Left hindlimb (tissue), 1 donor: ENCODE results near the gene ARPC4.

Experiments used
- DNase-seq: peaks from one replicate; pipeline ENCODE4 v3.0.0-alpha.2; 2018

The ARPC4 gene

GRCh38 chr3:9793161-9793781 is 389 bp downstream of the ARPC4 start:
- no peak for DNase-seq

- DNase-seq, result no peak
Observed at GRCh38 chr3:9794400-9794799, 1.5 kb downstream of the ARPC4 start.

GRCh38 chr3:9795207-9795606 is 2.3 kb downstream of the ARPC4 start:
- no peak for DNase-seq

GRCh38 chr3:9797196-9797945 is 4.5 kb downstream of the ARPC4 start:
- no peak for DNase-seq

DNA sequence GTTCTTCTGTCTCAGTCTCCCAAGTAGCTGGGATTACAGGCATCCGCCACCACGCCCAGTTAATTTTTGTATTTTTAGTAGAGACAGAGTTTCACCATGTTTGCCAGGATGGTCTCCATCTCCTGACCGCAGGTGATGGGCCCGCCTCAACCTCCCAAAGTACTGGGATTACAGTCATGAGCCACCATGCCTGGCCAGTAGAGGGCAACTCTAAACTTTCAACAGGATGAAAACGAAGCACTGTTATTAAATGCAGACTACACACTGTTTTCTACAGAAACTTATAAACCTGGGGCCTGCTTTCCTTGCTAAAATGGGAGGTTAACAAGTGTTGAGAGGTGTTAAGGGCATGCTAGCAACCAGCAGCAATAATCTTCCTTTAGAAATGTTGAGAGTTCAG is 7.6 kb downstream of the ARPC4 start:
- no peak for DNase-seq

- no peak for DNase-seq
Observed at GRCh38 chr3:9803494-9803893, 10.6 kb downstream of the ARPC4 start.

- no peak for DNase-seq
Observed at GRCh38 chr3:9804996-9805395, 12.1 kb downstream of the ARPC4 start.

GRCh38 chr3:9806137-9806536 is 13.3 kb downstream of the ARPC4 start:
- no peak for DNase-seq

GRCh38 chr3:9806688-9807589 is 14.1 kb downstream of the ARPC4 start:
- no peak for DNase-seq

GRCh38 chr3:9807981-9808344 is 15.1 kb downstream of the ARPC4 start:
- no peak for DNase-seq

DNA sequence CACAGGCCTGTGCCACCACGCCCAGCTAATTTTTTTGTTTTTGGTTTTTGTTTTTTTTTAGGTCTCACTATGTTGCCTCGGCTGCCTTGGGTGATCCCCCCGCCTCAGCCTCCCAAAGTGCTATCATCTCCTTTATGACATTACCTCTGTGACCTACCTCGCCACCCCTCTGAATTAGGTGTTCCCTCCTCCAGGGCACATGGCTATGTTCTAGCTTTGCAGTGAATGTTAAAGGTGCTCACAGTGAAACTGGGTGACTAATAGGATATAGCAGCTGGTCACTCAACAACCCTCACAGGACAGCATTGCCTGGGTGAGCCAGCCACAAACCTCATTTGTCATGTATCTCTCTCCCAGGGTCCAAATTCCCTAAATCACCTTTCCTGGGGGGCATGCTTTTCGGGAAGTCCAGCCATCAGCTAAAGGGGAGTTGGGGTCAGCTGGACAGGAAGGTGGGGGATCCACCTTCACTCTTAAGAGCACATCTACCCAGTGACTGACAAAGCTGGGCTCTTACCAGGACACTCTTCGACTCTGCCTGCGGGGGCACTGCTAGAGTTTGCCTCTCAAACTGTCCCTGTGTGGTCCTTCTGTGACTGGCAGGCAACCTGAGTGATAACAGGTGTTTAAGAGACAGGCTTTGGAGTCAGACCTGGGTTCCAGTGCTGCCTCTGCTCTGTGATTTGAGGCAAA is 15.6 kb downstream of the ARPC4 start:
- no peak for DNase-seq

DNA sequence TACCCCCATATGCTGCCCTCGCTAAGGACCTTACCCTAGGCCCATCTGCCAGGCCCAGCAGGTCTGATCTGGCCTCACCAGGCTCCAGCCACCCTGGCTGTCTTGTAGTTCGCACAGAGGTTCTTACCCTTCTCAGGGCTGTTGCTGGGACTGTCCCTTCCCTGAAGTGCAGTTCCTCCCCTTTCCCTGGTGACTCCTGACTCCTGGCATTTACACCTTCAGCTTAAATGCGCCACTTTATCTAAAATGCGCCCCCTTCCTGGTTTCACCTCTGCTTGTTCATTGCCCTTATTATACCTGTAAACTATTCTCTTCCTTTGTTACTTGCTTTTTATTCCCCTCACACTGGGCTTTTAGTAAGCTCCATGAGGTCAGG is 16.3 kb downstream of the ARPC4 start:
- no peak for DNase-seq

DNA sequence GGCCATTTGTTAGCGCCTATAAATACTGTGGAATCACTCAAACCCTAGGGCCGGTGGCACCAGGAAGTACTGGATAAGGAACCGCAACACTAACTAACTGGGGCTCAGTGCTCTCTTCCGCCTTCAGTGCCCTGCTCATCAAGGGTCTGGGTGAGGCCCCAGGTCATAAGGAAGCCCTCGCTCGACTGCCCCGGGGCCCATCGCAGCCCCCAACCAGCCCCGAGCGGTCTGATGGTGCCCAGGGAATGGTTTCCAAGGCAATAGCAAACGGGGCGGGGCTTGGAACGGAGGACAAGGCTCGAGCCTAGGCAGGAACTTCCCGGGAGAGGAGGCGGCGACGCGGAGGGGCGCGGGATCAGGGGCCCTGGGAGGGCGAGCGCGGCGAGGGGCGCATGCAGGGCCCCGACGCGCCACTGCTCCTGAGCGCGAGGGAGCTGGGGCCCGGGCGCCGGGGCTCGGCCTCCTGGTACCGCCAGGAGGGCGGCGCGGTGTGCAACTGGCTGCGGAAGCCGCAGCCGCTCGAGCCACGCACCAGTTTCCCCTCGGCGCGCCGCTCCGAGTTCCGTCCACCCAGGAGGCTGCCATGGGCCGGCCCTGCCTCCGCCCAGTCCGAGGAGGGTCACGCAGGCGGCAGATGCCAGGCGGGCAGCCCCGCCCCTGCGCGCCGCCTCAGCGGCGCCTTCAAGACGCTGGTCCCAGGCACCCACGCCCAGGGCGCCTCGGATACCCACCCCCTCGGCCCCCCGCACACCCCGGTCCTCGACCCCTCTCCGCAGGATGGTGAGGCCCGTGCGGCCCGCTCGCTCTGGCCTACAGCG is 16.9 kb downstream of the ARPC4 start, which contains the start of gene TTLL3:
Gene TTLL3, plus strand, starts transcription at position 648 of the 818 bp plus-strand sequence. CDS start 400 bp downstream, outside the sequence.
- peak; percentile 78 for DNase-seq

DNA sequence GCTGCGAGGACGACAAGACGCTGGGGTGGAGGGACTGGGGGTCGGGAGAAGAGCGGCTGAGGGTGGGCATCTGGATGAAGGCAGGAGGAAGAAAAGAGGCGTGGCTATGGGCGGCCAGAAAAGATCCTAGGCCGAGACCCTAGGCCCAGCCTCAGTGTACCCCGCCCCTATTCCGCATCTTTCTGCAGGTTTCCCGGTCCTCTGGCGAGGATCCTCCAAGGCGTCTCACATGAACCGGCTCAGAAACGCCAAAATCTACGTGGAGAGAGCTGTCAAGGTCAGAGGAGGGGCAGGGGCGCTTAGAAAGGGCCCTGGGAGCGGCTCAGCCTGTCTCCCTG is 17.5 kb downstream of the ARPC4 start:
- DNase-seq, result no peak

- no peak for DNase-seq
Observed at GRCh38 chr3:9810846-9811245, 18.0 kb downstream of the ARPC4 start.

DNA sequence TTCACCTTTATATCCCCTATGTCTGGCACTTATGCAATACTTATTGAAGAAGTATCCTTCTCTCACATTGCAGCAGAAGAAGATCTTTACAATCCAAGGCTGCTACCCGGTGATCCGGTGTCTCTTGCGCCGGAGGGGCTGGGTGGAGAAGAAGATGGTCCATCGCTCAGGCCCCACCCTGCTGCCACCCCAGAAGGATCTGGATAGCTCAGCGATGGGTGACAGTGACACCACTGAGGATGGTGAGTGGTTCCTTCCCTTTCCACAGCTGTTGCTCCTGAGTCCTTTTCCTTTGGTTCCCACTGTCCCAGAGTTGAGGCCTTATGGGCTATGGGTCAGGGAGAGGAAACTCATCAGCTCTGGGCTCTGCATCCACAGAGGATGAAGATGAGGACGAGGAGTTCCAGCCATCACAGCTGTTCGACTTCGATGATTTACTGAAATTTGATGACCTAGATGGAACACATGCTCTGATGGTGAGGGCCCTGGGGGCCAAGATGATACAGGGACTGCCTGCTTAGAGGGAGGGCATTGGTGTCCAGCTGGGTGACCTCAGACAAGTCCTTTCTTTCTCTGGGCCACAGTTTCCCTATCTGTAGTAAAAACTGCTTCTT is 20.1 kb downstream of the ARPC4 start:
- DNase-seq, result no peak

- no peak for DNase-seq
Observed at GRCh38 chr3:9815986-9816385, 23.1 kb downstream of the ARPC4 start.

DNA sequence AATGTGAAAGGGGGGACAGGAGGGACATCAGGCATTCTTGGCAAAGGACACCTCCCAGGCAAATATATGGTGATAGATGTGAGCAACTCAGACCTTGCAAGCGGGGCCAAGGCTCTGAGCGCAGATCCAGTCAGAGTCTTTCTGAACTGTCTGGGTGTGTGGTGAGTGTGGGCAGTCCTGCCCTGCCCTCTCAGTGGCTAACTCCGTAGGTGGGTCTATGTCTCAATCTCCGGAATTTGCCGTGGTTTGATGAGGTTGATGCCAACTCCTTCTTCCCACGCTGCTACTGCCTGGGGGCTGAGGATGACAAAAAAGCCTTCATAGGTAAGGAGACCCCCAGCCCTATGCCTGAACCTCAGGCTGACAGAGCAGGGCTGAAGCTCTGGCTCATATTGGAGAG is 24.6 kb downstream of the ARPC4 start:
- no peak for DNase-seq

DNA sequence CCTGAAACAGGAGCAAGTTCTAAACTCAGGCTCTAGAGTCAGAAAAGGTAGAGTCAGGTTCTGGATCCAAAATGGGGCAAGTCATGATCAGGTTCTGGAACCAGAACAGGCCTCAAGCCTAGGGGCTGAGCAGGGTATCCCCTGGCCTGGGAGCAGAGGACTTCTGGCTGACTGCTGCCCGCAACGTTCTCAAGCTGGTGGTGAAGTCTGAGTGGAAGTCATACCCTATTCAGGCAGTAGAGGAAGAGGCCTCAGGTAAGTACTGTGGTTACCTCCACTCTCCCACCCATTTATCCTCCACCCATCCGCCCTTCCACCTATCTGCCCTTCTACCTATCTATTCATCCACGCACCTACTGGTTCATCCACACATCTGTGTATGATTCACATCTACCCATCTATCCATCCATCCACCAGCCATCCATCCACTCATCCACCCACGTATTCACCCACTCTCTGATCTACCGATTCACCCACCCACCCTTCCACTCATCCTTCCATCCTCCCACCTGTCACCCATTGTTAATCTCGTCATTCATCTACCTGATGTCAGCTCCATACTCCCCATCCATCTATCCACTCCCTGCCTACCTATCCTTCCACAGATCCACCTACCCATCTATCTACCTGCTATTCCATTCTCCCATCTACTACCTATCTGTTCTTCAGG is 25.9 kb downstream of the ARPC4 start:
- DNase-seq, result no peak

DNA sequence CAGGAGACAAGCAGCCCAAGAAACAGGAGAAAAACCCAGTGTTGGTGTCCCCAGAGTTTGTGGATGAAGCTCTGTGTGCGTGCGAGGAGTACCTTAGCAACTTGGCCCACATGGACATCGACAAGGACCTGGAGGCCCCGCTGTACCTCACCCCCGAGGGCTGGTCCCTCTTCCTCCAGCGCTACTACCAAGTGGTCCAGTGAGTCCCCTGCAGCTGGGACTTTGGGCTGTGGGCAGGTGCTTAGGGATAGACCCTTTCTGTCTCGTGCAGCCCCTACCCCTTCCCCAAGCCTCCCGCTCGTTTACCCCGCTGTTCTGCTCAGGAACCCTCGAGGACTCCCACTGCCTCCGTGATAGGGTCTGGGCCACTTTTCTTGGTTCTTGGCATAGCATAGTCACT is 27.7 kb downstream of the ARPC4 start:
- no peak for DNase-seq

DNA sequence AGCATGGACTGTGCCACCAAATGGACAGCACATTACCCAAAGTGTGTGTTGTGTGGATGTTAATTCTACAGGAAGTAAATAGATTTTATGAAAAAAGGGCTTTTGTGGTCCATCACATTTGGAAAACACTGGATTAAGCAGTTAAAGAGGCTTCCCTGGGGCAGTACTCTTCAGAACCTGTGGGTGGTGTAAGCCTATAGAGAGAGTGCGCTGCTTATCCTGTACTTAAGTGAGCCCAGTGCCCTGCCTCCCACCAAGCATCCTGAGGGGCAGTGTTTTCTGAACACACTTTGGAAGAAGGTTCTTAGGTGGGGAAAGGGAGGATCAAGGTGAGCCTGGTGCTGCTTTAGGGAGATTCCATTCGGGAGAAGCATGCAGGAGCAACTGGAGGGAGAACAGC is 28.1 kb downstream of the ARPC4 start:
- no peak for DNase-seq
